Ascending aorta (tissue), 2 donors: ENCODE data around the gene ARID5A. TPM values are rescaled to one million over a fixed set of nuclear protein-coding genes. Genes with fewer than 3 reads are reported as not detected.

Source experiments
- DNase-seq, 2 donors: peaks; one replicate each; pipeline ENCODE4 v3.0.0-alpha.2; 2019; ENCODE audit warnings: low spot score in 2 of 2
- H3K27ac ChIP-seq, 2 donors: fragments of 200-600 bp; sonication (generic); one replicate each; pipeline ENCODE4 v1.5.1; 2016 to 2017; ENCODE audit warnings: mild to moderate bottlenecking in 1 of 2
- H3K27me3 ChIP-seq: fragments of 200-600 bp; sonication (generic); one replicate; pipeline ENCODE4 v1.5.1; 2017
- H3K36me3 ChIP-seq, 2 donors: fragments of 200-600 bp; sonication (generic); one replicate each; pipeline ENCODE4 v1.5.1; 2016
- H3K4me1 ChIP-seq, 2 donors: fragments of 200-600 bp; sonication (generic); one replicate each; pipeline ENCODE4 v1.5.1; 2016 to 2017; ENCODE audit warnings: mild to moderate bottlenecking in 1 of 2
- H3K4me3 ChIP-seq, 2 donors: fragments of 200-600 bp; sonication (generic); one replicate each; pipeline ENCODE4 v1.5.1; 2016 to 2017; ENCODE audit warnings: mild to moderate bottlenecking in 1 of 2
- H3K9me3 ChIP-seq, 2 donors: fragments of 200-600 bp; sonication (generic); one replicate each; pipeline ENCODE4 v1.5.1; 2016
- intact Hi-C: fragments of 100-400 bp; cut with DNase I; formaldehyde crosslinking; loops from one replicate; pipeline ENCODE4 v1.15.1; 2023
- total RNA-seq: library from RNA; depleted of rRNA; stranded (reverse); fragments of >200 nt; gene quantifications from one replicate; pipeline ENCODE4 v1.1.0, GENCODE V29; 2016
- TF ChIP-seq, protein P1 (sequence below), 3 experiments: fragments of 200-600 bp in 2 of 3; fragments of 450-650 bp in 1 of 3; sonication (generic) in 2 of 3; IDR thresholded peaks; one replicate each; pipeline ENCODE4 v1.5.1; 2016 to 2019; ENCODE audit warnings: antibody characterized with exemption in 3 of 3, mild to moderate bottlenecking in 1 of 3, moderate library complexity in 1 of 3

ARID5A gene
- total RNA-seq, 1 donor from 2014 or later = 267 TPM

DNA sequence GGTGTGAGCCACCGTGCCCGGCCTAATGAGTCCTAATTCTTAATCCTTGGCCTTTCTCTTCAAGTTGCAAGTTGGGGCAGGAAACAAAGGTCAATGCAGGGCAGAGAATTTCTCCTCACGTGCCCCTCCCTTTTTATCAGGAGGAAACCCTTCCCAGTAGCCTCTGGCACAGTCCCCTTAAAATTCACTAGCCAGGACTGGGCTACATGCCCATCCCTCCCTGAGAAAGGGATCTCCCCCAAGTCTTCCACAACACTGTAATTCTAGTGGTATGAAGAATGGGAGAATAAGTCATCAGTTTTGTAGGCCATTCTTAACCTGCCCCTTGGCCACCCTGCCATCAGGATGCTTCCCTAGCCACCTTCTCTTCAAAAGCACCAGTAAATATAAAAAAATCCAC is 42.2 kb downstream of the ARID5A start:
- DNase-seq = no peak
- intact Hi-C loops = no loop called here
- TF ChIP-seq, protein P1, sequence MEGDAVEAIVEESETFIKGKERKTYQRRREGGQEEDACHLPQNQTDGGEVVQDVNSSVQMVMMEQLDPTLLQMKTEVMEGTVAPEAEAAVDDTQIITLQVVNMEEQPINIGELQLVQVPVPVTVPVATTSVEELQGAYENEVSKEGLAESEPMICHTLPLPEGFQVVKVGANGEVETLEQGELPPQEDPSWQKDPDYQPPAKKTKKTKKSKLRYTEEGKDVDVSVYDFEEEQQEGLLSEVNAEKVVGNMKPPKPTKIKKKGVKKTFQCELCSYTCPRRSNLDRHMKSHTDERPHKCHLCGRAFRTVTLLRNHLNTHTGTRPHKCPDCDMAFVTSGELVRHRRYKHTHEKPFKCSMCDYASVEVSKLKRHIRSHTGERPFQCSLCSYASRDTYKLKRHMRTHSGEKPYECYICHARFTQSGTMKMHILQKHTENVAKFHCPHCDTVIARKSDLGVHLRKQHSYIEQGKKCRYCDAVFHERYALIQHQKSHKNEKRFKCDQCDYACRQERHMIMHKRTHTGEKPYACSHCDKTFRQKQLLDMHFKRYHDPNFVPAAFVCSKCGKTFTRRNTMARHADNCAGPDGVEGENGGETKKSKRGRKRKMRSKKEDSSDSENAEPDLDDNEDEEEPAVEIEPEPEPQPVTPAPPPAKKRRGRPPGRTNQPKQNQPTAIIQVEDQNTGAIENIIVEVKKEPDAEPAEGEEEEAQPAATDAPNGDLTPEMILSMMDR (IDR thresholded peaks at IDR 0.05) = no peak
- no peaks in the 10 kb centered on the region for H3K9me3 ChIP-seq
- H3K36me3 ChIP-seq = peaks cover 0 to 8% of the 10 kb centered on the region in 2 donors
- no peaks in the 10 kb centered on the region for H3K4me1 ChIP-seq
- no peaks in the 10 kb centered on the region for H3K27me3 ChIP-seq
- no peak overlapping the region for H3K4me3 ChIP-seq
- H3K27ac ChIP-seq = no peak overlapping the region

DNA sequence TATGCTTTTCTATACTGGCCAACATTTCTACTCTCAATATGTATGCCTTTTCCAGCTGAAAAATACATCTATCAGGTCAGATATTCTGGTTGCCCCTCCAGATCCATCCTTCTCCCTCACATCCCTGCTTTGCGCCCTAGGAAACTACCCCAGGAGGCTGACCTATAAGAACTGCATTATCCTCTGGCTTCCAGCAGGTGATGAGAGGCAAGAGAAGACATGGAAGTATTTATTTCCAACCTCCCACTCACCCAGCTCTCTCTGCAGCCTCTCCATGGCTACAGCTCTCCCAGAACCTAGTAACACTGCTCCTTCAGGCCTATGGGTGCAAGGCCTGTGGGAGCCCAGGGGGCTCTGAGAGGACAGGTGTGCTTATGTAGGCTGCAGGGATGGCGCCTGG is 42.9 kb downstream of the ARID5A start:
- no peaks in the 10 kb centered on the region for H3K4me1 ChIP-seq
- no peak overlapping the region for H3K27ac ChIP-seq
- no peak overlapping the region for H3K4me3 ChIP-seq
- peaks cover 0 to 15% of the 10 kb centered on the region in 2 donors for H3K36me3 ChIP-seq
- no peaks in the 10 kb centered on the region for H3K9me3 ChIP-seq
- TF ChIP-seq, protein P1 (IDR thresholded peaks at IDR 0.05) = no peak
- DNase-seq = no peak
- intact Hi-C loops = no loop called here
- H3K27me3 ChIP-seq = no peaks in the 10 kb centered on the region

DNA sequence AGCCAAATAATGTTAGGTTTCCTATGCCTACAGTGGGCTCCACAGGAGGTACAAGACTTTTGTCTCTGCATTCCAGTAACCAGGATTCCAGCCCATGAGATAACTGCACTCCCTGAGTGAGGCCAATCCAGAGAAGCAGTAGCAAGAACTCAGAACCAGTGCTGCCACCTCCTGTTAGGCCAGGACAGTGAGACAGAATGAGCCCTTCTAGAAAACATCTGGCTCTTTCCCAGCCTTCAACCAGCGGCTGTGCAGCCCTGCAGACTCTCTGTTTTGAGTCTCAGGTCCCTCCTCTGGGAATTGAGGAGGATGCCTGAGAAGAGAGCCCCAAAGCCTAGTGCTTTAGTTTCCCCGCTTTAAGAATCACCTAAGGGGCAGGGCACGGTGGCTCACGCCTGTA is 44.2 kb downstream of the ARID5A start:
- no peak for DNase-seq
- Histone ChIP-seq H3K4me3 (no peak overlapping the region), H3K36me3 (peaks cover 0 to 18% of the 10 kb centered on the region in 2 donors), H3K27ac (no peak overlapping the region), H3K27me3 (no peaks in the 10 kb centered on the region), H3K4me1 (no peaks in the 10 kb centered on the region), H3K9me3 (no peaks in the 10 kb centered on the region)
- TF ChIP-seq, protein P1 (IDR thresholded peaks at IDR 0.05) = no peak
- intact Hi-C loops = no loop called here

DNA sequence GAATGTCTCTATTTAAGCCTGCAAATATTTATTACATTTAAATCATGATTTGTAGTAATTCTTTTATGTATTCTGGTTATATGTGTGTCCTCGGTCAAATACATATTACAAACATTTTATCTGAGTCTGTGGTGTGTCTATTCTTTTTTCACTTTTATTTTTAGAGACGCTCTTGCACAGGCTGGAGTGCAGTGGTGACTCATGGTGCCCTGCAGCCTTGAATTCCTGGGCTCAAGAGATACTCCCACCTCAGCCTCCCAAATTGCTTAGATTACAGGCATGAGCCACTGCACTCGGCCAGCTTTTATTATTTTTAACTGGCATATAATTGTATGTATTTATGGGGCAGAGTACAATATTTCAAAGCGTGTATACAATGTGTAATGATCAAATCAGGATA is 47.5 kb downstream of the ARID5A start:
- H3K27me3 ChIP-seq = no peaks in the 10 kb centered on the region
- H3K4me1 ChIP-seq = no peaks in the 10 kb centered on the region
- no peak overlapping the region for H3K27ac ChIP-seq
- TF ChIP-seq, protein P1 (IDR thresholded peaks at IDR 0.05) = no peak
- no peak overlapping the region for H3K4me3 ChIP-seq
- peaks cover 0 to 18% of the 10 kb centered on the region in 2 donors for H3K36me3 ChIP-seq
- DNase-seq = no peak
- intact Hi-C loops = no loop called here
- H3K9me3 ChIP-seq = no peaks in the 10 kb centered on the region

DNA sequence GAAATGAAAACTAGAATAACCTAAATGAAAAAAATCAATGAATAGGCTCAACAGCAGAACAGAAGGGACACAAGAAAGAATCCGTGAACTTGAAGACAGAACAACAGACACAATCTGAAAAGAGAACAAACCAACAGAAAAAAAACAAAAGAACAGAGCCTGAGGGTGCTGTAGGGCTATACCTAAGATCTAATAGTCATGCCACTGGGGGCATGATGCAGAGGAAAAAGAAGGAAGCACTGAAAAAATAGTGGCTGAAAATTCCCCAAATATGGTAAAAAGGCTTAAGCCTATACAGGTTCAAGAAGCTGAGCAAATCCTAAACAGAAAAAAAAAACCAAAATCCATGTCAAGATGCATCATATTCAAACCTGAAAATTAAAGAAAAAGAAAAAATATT is 51.3 kb downstream of the ARID5A start:
- TF ChIP-seq, protein P1 (IDR thresholded peaks at IDR 0.05) = no peak
- H3K4me3 ChIP-seq = no peak overlapping the region
- no peak for DNase-seq
- peaks cover 0 to 29% of the 10 kb centered on the region in 2 donors for H3K36me3 ChIP-seq
- intact Hi-C loops = no loop called here
- no peaks in the 10 kb centered on the region for H3K9me3 ChIP-seq
- H3K27me3 ChIP-seq = no peaks in the 10 kb centered on the region
- H3K4me1 ChIP-seq = no peaks in the 10 kb centered on the region
- H3K27ac ChIP-seq = no peak overlapping the region

DNA sequence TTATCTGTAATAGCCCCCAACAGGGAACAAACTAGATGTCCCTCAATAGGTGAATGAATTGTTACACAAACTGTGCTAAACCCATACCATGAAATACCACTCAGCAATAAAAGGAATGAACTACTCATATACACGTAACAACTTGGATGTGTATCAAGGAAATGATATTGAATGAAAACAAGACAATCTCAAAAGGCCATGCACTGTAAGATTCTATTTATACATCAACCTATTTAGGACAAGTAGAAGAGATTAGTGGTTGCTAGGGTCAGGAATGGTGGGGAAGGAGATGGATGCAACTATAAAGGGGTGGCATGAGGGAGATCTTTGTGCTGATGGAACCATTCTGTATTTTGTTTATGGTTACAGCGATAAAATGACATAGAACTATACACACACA is 54.5 kb downstream of the ARID5A start:
- DNase-seq = no peak
- H3K4me1 ChIP-seq = no peaks in the 10 kb centered on the region
- intact Hi-C loops = no loop called here
- H3K36me3 ChIP-seq = peaks cover 30 to 45% of the 10 kb centered on the region in 2 donors
- no peaks in the 10 kb centered on the region for H3K9me3 ChIP-seq
- H3K27me3 ChIP-seq = no peaks in the 10 kb centered on the region
- TF ChIP-seq, protein P1 (IDR thresholded peaks at IDR 0.05) = no peak
- no peak overlapping the region for H3K27ac ChIP-seq
- H3K4me3 ChIP-seq = no peak overlapping the region
